GM21360 (cell line): Measurements from ENCODE around the gene ACBD7.

Source experiments
- ATAC-seq: cut with Tn5 transposase; IDR thresholded peaks from one replicate; pipeline ENCODE4 v1.9.1; 2021; ENCODE audit warnings: mild to moderate bottlenecking, moderate library complexity; ENCODE audit not compliant: unreplicated experiment

ACBD7 gene

GRCh38 chr10:15088428-15089261, at the start of gene ACBD7:
ACBD7 (minus strand) TSS chr10:15088776; CDS start chr10:15088728, 48 bp downstream.
- ATAC-seq = peak; percentile 97

GRCh38 chr10:15137636-15138035, 49.1 kb upstream of the ACBD7 start:
- ATAC-seq = no peak

DNA sequence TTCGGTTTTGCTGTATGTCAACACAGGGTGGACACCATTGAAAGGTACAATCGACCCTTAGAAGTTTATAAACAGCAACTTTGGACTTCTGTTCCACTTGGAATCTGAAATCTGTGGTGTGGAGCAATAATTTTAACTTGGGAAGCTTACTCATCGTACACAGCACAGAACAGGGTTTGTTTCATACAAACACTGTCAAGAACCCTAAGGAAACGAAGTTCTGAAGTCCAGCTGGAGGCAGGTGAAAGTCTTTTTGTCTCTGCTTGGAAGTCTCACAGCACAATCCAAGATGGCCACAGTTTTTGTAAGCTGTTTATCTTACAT, 48.4 kb upstream of the ACBD7 start:
- no peak for ATAC-seq

- no peak for ATAC-seq
These were observed 47.8 kb upstream of the ACBD7 start for GRCh38 chr10:15136129-15137035.

GRCh38 chr10:15131330-15131729, 42.8 kb upstream of the ACBD7 start:
- no peak for ATAC-seq

GRCh38 chr10:15124908-15125307, 36.3 kb upstream of the ACBD7 start:
- no peak for ATAC-seq

GRCh38 chr10:15124190-15124589, 35.6 kb upstream of the ACBD7 start:
- no peak for ATAC-seq

- no peak for ATAC-seq
These were observed 35.2 kb upstream of the ACBD7 start for GRCh38 chr10:15123749-15124184.

- peak; percentile 92 for ATAC-seq
These were observed 34.0 kb upstream of the ACBD7 start for GRCh38 chr10:15122477-15123030.

GRCh38 chr10:15121707-15122106, 33.1 kb upstream of the ACBD7 start:
- ATAC-seq = no peak

GRCh38 chr10:15120523-15120922, 31.9 kb upstream of the ACBD7 start:
- no peak for ATAC-seq

DNA sequence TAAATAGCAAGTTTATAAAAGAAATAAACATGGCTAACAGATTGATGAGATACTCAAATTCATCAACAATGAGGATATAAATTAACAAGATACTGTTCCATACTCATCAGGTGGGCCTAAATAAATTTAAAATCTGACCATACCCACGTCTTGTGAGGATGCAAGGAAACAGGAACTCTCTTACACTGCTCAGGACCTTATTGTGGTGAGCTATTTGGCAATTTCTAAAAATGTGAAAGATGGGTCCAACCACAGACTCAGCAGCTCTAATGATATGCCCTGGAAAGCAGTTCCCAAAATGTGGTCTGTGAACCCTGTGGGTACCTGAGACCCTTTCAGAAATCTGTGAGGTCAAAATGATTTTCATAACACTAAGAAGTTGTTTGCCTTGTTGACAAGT, 30.0 kb upstream of the ACBD7 start:
- ATAC-seq = no peak

DNA sequence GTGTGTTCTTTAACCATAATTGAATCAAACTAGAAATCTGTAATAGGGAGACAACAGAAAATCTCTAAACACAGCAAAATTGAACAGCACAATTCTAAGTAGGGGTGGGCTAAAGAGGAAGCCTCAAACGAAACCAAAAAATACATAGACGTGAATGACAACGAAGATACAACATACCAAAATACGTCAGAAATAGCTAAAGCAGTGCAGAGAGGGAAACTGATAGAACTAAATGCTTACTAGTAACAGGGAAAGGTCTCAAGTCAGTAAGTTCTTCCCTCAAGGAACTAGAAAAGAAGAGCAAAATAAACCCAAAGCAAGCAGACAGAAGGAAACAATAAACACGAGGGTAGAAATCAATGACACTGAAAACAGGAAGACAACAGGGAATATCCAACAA, 27.6 kb upstream of the ACBD7 start:
- no peak for ATAC-seq

DNA sequence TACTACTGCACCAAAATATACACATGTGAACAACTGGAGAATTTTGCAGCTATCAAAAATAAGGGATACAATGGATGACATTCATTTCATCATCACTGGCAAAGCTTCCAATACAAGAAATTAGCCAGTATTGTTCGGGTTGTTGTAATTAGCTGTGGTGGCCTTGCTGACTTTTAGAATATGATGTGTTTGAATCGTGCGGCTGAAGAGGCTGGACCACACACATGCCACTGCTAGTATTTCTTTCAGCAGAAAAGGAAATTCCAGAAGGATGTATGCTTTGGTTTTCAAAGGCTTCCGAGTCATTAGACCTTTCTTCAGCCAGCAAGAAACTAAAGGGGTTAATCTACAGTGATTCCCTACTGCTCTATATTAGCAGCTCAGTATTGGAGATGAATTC, 25.2 kb upstream of the ACBD7 start:
- ATAC-seq = no peak

DNA sequence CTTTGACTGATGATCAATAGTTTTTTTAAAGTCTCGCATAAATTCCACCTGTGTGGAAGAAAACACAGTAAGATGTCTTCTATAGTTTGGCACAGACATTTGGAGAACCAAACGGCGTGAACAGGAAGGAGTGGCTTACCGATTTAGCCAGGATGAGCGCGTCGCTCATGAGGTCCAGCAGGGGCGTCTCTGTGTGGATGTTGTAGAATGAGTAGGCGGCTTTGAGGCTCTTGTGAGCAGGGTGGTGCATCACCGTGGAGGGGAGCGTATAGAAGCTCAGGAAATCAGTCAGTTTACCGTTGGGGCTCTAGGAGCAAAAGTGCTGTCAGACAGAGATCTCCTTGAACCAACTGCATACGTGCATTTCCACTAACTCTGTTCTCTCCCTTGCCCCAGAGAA, 24.1 kb upstream of the ACBD7 start:
- no peak for ATAC-seq

GRCh38 chr10:15106352-15107013, 17.9 kb upstream of the ACBD7 start:
- no peak for ATAC-seq

GRCh38 chr10:15103513-15103912, 14.9 kb upstream of the ACBD7 start:
- ATAC-seq = no peak

GRCh38 chr10:15099886-15100285, 11.3 kb upstream of the ACBD7 start:
- ATAC-seq = no peak

DNA sequence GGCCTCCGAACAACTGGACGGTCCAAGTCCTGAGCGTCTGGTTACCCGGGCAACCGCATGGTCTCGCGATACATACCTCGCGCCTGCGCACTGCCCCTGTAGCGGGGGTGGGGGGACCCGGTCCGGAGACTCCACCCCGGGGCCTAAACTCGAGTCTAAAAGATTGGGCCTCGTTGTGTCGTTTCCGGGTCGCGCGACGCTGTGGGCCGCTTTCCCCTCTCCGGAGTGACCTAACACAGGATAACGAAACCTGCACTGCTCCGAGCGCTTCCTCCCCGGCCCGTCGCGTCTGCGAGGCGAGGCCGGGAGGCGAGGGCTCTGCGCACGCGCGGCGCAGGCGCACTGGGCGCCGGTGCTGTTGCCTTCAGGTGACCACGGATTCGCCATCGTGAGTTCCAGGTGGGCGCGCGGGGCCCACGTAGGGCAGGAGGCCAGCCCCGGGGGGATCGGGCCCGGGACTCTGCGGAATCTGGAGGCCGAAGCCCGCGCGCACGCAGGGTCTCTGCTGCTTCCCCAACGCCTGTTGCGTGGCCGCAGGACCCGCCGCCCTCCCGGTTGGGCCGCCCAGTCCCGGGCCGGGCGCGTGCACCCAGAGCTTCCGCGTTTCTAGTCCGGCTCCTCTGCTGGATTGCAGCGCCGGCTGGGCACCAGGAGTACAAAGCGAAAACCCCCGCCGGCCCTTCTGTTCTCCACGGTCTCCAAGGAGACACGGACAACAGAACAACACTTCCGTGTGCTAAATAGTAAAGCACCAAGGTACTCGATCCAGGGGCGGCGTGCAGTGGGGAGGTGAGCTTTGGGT, 8.6 kb upstream of the ACBD7 start, which contains the start of gene RPP38:
TSS of gene RPP38 (plus strand) at position 345 of the 802 bp plus-strand sequence. CDS start 5,960 bp downstream, outside the sequence.
- peak; percentile 78 for ATAC-seq

DNA sequence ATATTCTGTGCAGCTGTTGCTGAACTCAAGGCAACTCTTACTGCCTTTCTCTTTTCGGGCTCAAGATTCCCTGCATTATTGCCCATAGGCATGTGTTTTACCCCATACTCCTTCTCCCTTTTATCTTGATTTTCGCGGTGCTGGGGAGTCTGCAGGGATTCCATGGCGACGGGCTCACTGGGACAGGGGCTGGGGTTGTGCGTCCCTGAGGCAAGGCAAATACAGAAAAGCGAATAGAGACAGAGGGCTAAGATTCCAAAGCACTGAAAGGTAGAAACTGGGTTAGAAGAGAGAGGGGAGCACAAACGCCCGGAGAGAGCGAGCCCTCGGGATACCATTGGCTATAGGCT, 8.1 kb upstream of the ACBD7 start:
- peak; percentile 19 for ATAC-seq
